ENCODE data around the gene ACAD11.

DNA sequence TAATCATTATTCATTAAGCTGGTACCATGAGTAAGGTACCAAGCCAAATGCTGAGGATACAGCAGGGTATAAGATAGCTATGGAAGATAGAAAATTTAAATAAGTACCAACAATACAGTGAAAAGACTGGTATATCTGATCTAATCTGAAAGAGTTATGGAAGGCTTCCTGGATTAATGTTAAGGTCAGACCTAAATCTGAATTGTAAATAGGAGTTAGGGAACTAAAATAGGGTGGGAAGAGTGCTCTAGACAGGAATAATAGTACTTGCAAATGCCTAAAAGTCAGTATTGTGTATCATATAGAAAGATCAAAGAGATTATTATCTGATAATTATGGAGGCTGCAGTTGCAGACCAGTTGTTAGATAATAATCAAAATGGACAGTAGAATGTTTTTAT is 65.1 kb downstream of the ACAD11 start:
- TF ChIP-seq YY1 (IDR thresholded peaks at IDR 0.05; ENCODE audit: insufficient read depth, insufficient read length) (no peak), ZNF274 (IDR thresholded peaks at IDR 0.05; ENCODE audit: low read depth, low read length) (no peak), SUZ12 (IDR thresholded peaks at IDR 0.05; ENCODE audit: extremely low read depth, insufficient read depth, insufficient read length) (no peak)

All from NT2/D1 (cell line).